Aorta (tissue), 5 donors: ENCODE data around the gene EXOC3L4. TPM values are rescaled to one million over a fixed set of nuclear protein-coding genes. Genes with fewer than 3 reads are reported as not detected.
"Not testable (repeated sequence)": the region's sequence is repeated elsewhere in the genome, so short reads cannot be mapped to it uniquely, and the experiment has no call there.

ENCODE experiments used
- ATAC-seq: fragments of 200-7000 bp; cut with Tn5 transposase; one replicate; pipeline ENCODE4 v1.9.1; 2022; ENCODE audit warnings: moderate library complexity; ENCODE audit not compliant: low FRiP score
- DNase-seq, 2 donors: peaks; one replicate each; pipeline ENCODE4 v3.0.0-alpha.2; 2020
- H3K27ac ChIP-seq, 2 donors: one replicate each; pipeline ENCODE4 v1.5.1; 2013; ENCODE audit warnings: low read length in 2 of 2, mild to moderate bottlenecking in 2 of 2, moderate library complexity in 2 of 2, control low read depth in 1 of 2, inconsistent platforms in 1 of 2, low read depth in 1 of 2
- H3K27me3 ChIP-seq, 2 donors: one replicate each; pipeline ENCODE4 v1.6.1; 2013; ENCODE audit warnings: control low read depth in 1 of 2, low read length in 1 of 2, mild to moderate bottlenecking in 1 of 2, moderate library complexity in 1 of 2; ENCODE audit not compliant: insufficient read depth in 2 of 2, control insufficient read depth in 1 of 2
- H3K36me3 ChIP-seq, 2 donors: one replicate each; pipeline ENCODE4 v1.6.1; 2013; ENCODE audit warnings: control low read depth in 1 of 2, low read length in 1 of 2, mild to moderate bottlenecking in 1 of 2; ENCODE audit not compliant: insufficient read depth in 2 of 2, control insufficient read depth in 1 of 2
- H3K4me1 ChIP-seq, 2 donors: one replicate each; pipeline ENCODE4 v1.6.1; 2013; ENCODE audit warnings: low read length in 2 of 2, control low read depth in 1 of 2, mild to moderate bottlenecking in 1 of 2, moderate library complexity in 1 of 2; ENCODE audit not compliant: insufficient read depth in 2 of 2, control insufficient read depth in 1 of 2
- H3K4me3 ChIP-seq, 2 donors: one replicate each; pipeline ENCODE4 v1.5.1; 2013; ENCODE audit warnings: low read length in 2 of 2, control low read depth in 1 of 2, mild to moderate bottlenecking in 1 of 2
- H3K9me3 ChIP-seq: one replicate; pipeline ENCODE4 v1.6.1; 2013; ENCODE audit warnings: mild to moderate bottlenecking, low read length; ENCODE audit not compliant: control insufficient read depth
- WGBS, 2 donors: extraction: QIAGEN DNeasy Blood & Tissue Kit; methylation state at CpG; one replicate each; pipeline ENCODE4 v1.1.7; 2013; 5-methylcytosine and 5-hydroxymethylcytosine counted together
- intact Hi-C, 2 donors: fragments of 100-400 bp; cut with DNase I; formaldehyde crosslinking; loops; one replicate each; pipeline versions ENCODE4 v1.14.2 to v1.15.0; 2022
- polyA plus RNA-seq, 2 donors: library from polyadenylated mRNA; stranded (reverse); fragments of 200-250 nt; gene quantifications; one replicate each; pipeline ENCODE4 v1.2.3, GENCODE V29; 2013
- total RNA-seq, 2 donors: library from RNA; stranded (reverse); fragmentation: NEBNext Ultra II Directional; extraction: Animal tissue kit (Norgen Biotek cat#: 25700); gene quantifications; one replicate each; pipeline ENCODE4 v1.2.1, GENCODE V29; 2021
- donor health status: healthy with polysubstance abuse.
- donor health status: Bipolar disorder and iron deficiency.
- donor health status: DM: no; HTN: no; CAD: no.
- donor health status: DM: no; HTN: no; CAD: no.
- donor health status: DM: yes; HTN: yes; CAD: no.

Gene EXOC3L4
- total and polyA plus RNA-seq, 4 donors: 0.68 to 7.4 (median 4.8) TPM; not detected in 1

GRCh38 chr14:103142721-103143302 lies 48.3 kb downstream of the EXOC3L4 start:
- WGBS, 2 donors: 63 to 66% methylated on average over 5 of the region's 5 CpGs
- no peak for DNase-seq
- Histone ChIP-seq H3K4me1 (no peaks in the 10 kb centered on the region), H3K36me3 (no peaks in the 10 kb centered on the region), H3K27ac (no peak overlapping the region), H3K27me3 (no peaks in the 10 kb centered on the region), H3K9me3 (no peaks in the 10 kb centered on the region), H3K4me3 (no peak overlapping the region)
- intact Hi-C loops: no loop called here
- ATAC-seq: no peak

- no peaks in the 10 kb centered on the region for H3K4me1 ChIP-seq
- intact Hi-C loops: no loop called here
- ATAC-seq: no peak
- H3K9me3 ChIP-seq: no peaks in the 10 kb centered on the region
- DNase-seq: no peak
- WGBS, 2 donors: 76 to 78% methylated on average over 6 of the region's 6 CpGs
- no peak overlapping the region for H3K4me3 ChIP-seq
- no peaks in the 10 kb centered on the region for H3K27me3 ChIP-seq
- no peaks in the 10 kb centered on the region for H3K36me3 ChIP-seq
- no peak overlapping the region for H3K27ac ChIP-seq
Observed at GRCh38 chr14:103143506-103143905, 49.0 kb downstream of the EXOC3L4 start.

GRCh38 chr14:103144085-103144484 lies 49.6 kb downstream of the EXOC3L4 start:
- 73 to 80% methylated on average over 4 of the region's 4 CpGs for WGBS, 2 donors

GRCh38 chr14:103146141-103146709 lies 51.7 kb downstream of the EXOC3L4 start:
- no peak overlapping the region for H3K27ac ChIP-seq
- H3K27me3 ChIP-seq: no peaks in the 10 kb centered on the region
- no peaks in the 10 kb centered on the region for H3K36me3 ChIP-seq
- no peaks in the 10 kb centered on the region for H3K9me3 ChIP-seq
- no peaks in the 10 kb centered on the region for H3K4me1 ChIP-seq
- DNase-seq (no peak), ATAC-seq (no peak)
- no peak overlapping the region for H3K4me3 ChIP-seq
- WGBS, 2 donors: 87 to 89% methylated on average over 19 of the region's 19 CpGs
- intact Hi-C loops: no loop called here

More at GRCh38 chr14:103144085-103144484, 49.6 kb downstream of the EXOC3L4 start:
- ATAC-seq (no peak), DNase-seq (no peak)
- Histone ChIP-seq H3K27ac (no peak overlapping the region), H3K9me3 (no peaks in the 10 kb centered on the region), H3K4me1 (no peaks in the 10 kb centered on the region), H3K27me3 (no peaks in the 10 kb centered on the region), H3K36me3 (no peaks in the 10 kb centered on the region), H3K4me3 (no peak overlapping the region)
- intact Hi-C loops: no loop called here

GRCh38 chr14:103149351-103150237 lies 55.1 kb downstream of the EXOC3L4 start:
- Histone ChIP-seq H3K36me3 (no peaks in the 10 kb centered on the region), H3K4me3 (no peak overlapping the region), H3K4me1 (no peaks in the 10 kb centered on the region), H3K27me3 (no peaks in the 10 kb centered on the region), H3K9me3 (no peaks in the 10 kb centered on the region), H3K27ac (no peak overlapping the region)
- intact Hi-C loops: no loop called here
- ATAC-seq (no peak), DNase-seq (no peak)
- WGBS, 2 donors: 87 to 89% methylated on average over 10 of the region's 10 CpGs

- WGBS, 2 donors: 59 to 61% methylated on average over 15 of the region's 15 CpGs
- ATAC-seq (no peak), DNase-seq (no peak)
- H3K4me1 ChIP-seq: no peaks in the 10 kb centered on the region
- H3K36me3 ChIP-seq: no peaks in the 10 kb centered on the region
- H3K4me3 ChIP-seq: no peak overlapping the region
- intact Hi-C loops: no loop called here
- H3K9me3 ChIP-seq: no peaks in the 10 kb centered on the region
- no peak overlapping the region for H3K27ac ChIP-seq
- no peaks in the 10 kb centered on the region for H3K27me3 ChIP-seq
Observed at GRCh38 chr14:103151270-103151945, 56.9 kb downstream of the EXOC3L4 start.

GRCh38 chr14:103155010-103155409 lies 60.5 kb downstream of the EXOC3L4 start:
- peak; percentile 88 to 89 for DNase-seq
- no peaks in the 10 kb centered on the region for H3K4me1 ChIP-seq
- no peak overlapping the region for H3K4me3 ChIP-seq
- H3K9me3 ChIP-seq: no peaks in the 10 kb centered on the region
- WGBS, 2 donors: 26 to 27% methylated on average over 6 of the region's 6 CpGs
- H3K27ac ChIP-seq: no peak overlapping the region
- H3K27me3 ChIP-seq: no peaks in the 10 kb centered on the region
- ATAC-seq: peak; percentile 71
- no peaks in the 10 kb centered on the region for H3K36me3 ChIP-seq
- intact Hi-C loops: no loop called here

- ATAC-seq, H3K4me3 ChIP-seq, H3K4me1 ChIP-seq, H3K9me3 ChIP-seq, H3K36me3 ChIP-seq, H3K27ac ChIP-seq, intact Hi-C loops, H3K27me3 ChIP-seq, DNase-seq: not testable (repeated sequence)
- WGBS, 2 donors: 92 to 96% methylated on average over 12 of the region's 12 CpGs
Observed at GRCh38 chr14:103155416-103155815, 60.9 kb downstream of the EXOC3L4 start.
